B cell (primary cell): Measurements from ENCODE around the gene DHX15. TPM values are rescaled to one million over a fixed set of nuclear protein-coding genes. Genes with fewer than 3 reads are reported as not detected.

ENCODE experiments used
- ATAC-seq: fragments of 200-7000 bp; cut with Tn5 transposase; one replicate; pipeline ENCODE4 v1.10.0; 2021; ENCODE audit warnings: low read depth, mild to moderate bottlenecking, moderate number of reproducible peaks, moderate library complexity
- CTCF ChIA-PET: fragments of 350-600 bp; sonication (Branson Sonifier 250); formaldehyde crosslinking; loops from one replicate; lab custom pipeline; 2021; ENCODE audit warnings: antibody characterized with exemption, inconsistent platforms; lab: Charles Lee
- POLR2A ChIA-PET: fragments of 350-600 bp; sonication (Branson Sonifier 250); formaldehyde crosslinking; loops from one replicate; lab custom pipeline; 2021; ENCODE audit warnings: antibody characterized with exemption; lab: Charles Lee
- DNase-seq: peaks from one replicate; pipeline ENCODE4 v3.0.0; 2013
- H2AFZ ChIP-seq: 2 replicates; pipeline ENCODE4 v1.6.1; 2012; ENCODE audit warnings: mild to moderate bottlenecking, low read depth, low read length; ENCODE audit not compliant: insufficient read depth, poor library complexity, severe bottlenecking
- H3K27ac ChIP-seq, 2 donors: 1 replicate in 1 of 2; 2 replicates in 1 of 2; pipeline ENCODE4 v1.5.1; 2012 to 2013; ENCODE audit warnings: low read length in 2 of 2, mild to moderate bottlenecking in 2 of 2, moderate library complexity in 1 of 2
- H3K27me3 ChIP-seq, 4 experiments: fragments of 200-600 bp in 1 of 4; sonication (generic) in 1 of 4; replicated peaks in 1 of 4; 1 replicate in 2 of 4; 2 replicates in 2 of 4; pipeline versions ENCODE4 v1.6.1 to v1.7.0; 2013 to 2016; ENCODE audit warnings: low read length in 3 of 4, mild to moderate bottlenecking in 2 of 4, mixed read lengths in 1 of 4, moderate library complexity in 1 of 4; ENCODE audit not compliant: insufficient read depth in 4 of 4, control insufficient read depth in 3 of 4; ENCODE audit errors: control extremely low read depth in 1 of 4
- H3K36me3 ChIP-seq, 2 experiments: replicated peaks in 1 of 2; 1 replicate in 1 of 2; 2 replicates in 1 of 2; pipeline versions ENCODE4 v1.6.1 to v1.7.1; 2013; ENCODE audit warnings: low read length in 1 of 2; ENCODE audit not compliant: insufficient read depth in 2 of 2, control insufficient read depth in 1 of 2; ENCODE audit errors: control extremely low read depth in 1 of 2, extremely low read depth in 1 of 2
- H3K4me1 ChIP-seq, 2 donors: fragments of 200-600 bp in 1 of 2; sonication (generic) in 1 of 2; 1 replicate in 1 of 2; 2 replicates in 1 of 2; pipeline versions ENCODE4 v1.5.1 to v1.6.1; 2013 to 2017; ENCODE audit warnings: low read length in 2 of 2; ENCODE audit not compliant: control insufficient read depth in 2 of 2, insufficient read depth in 2 of 2
- H3K4me2 ChIP-seq: replicated peaks from 2 replicates; pipeline ENCODE3; 2012; ENCODE audit warnings: mild to moderate bottlenecking, low read depth, low read length; ENCODE audit not compliant: poor library complexity, severe bottlenecking
- H3K4me3 ChIP-seq, 5 experiments: fragments of 200-600 bp in 1 of 5; sonication (generic) in 1 of 5; 1 replicate in 3 of 5; 2 replicates in 2 of 5; pipeline versions ENCODE4 v1.5.1 to v1.7.0; 2011 to 2016; ENCODE audit warnings: low read length in 4 of 5, mild to moderate bottlenecking in 4 of 5, low read depth in 2 of 5, control low read depth in 1 of 5, moderate library complexity in 1 of 5; ENCODE audit not compliant: insufficient read depth in 1 of 5; ENCODE audit errors: control extremely low read depth in 1 of 5, extremely low read depth in 1 of 5
- H3K79me2 ChIP-seq: fragments of 200-600 bp; sonication (generic); one replicate; pipeline ENCODE4 v1.6.0; 2016; ENCODE audit warnings: low read length; ENCODE audit not compliant: control insufficient read depth, insufficient read depth
- H3K9ac ChIP-seq: fragments of 200-600 bp; sonication (generic); 2 replicates; pipeline ENCODE4 v1.6.1; 2017; ENCODE audit warnings: mild to moderate bottlenecking, low read length, moderate library complexity
- H3K9me3 ChIP-seq, 3 donors: one replicate each; pipeline versions ENCODE4 v1.6.1 to v1.7.1; 2013; ENCODE audit warnings: low read length in 2 of 3; ENCODE audit not compliant: control insufficient read depth in 2 of 3, insufficient read depth in 1 of 3; ENCODE audit errors: control extremely low read depth in 1 of 3
- H4K20me1 ChIP-seq: 2 replicates; pipeline ENCODE4 v1.6.0; 2012; ENCODE audit warnings: mild to moderate bottlenecking, low read length; ENCODE audit not compliant: insufficient read depth, control insufficient read depth, poor library complexity, severe bottlenecking
- H3K27ac Mint-ChIP-seq: one replicate; pipeline ENCODE4 v1.8.0; 2021; ENCODE audit warnings: mixed read lengths
- H3K27me3 Mint-ChIP-seq: one replicate; pipeline ENCODE4 v1.8.0; 2021; ENCODE audit warnings: mixed read lengths
- H3K4me1 Mint-ChIP-seq: one replicate; pipeline ENCODE4 v1.8.0; 2021; ENCODE audit warnings: mixed read lengths
- H3K4me3 Mint-ChIP-seq: one replicate; pipeline ENCODE4 v1.8.0; 2021; ENCODE audit warnings: mixed read lengths
- H3K9me3 Mint-ChIP-seq: one replicate; pipeline ENCODE4 v1.8.0; 2022; ENCODE audit warnings: mixed read lengths; ENCODE audit not compliant: insufficient read depth
- EZH2 ChIP-seq: IDR thresholded peaks from 2 replicates; pipeline ENCODE4 v1.6.1; 2012; ENCODE audit warnings: borderline replicate concordance, low read depth, mild to moderate bottlenecking, moderate library complexity, low read length; ENCODE audit not compliant: insufficient read depth, poor library complexity, severe bottlenecking
- WGBS: methylation state at CpG from one replicate; pipeline ENCODE4 v1.1.5; 2013; ENCODE audit warnings: missing lambda C conversion rate; ENCODE audit not compliant: insufficient coverage; 5-methylcytosine and 5-hydroxymethylcytosine counted together
- intact Hi-C: fragments of 100-400 bp; cut with micrococcal nuclease; formaldehyde crosslinking; loops from one replicate; pipeline ENCODE4 v1.10.0; 2022
- polyA plus RNA-seq: library from polyadenylated mRNA; depleted of rRNA; stranded (reverse); fragments of >200 nt; gene quantifications from 2 replicates; pipeline ENCODE4 v1.2.3, GENCODE V29; 2012
- total RNA-seq, 2 donors: library from RNA; stranded (reverse); fragments of 120-200 nt in 1 of 2; gene quantifications; 1 replicate in 1 of 2; 2 replicates in 1 of 2; pipeline versions ENCODE4 v1.2.3 to v1.2.4, GENCODE V29; 2013 to 2022
- TF ChIP-seq, protein P1 (sequence below): fragments of 200-600 bp; IDR thresholded peaks from one replicate; pipeline ENCODE4 v1.8.0; 2022; ENCODE audit warnings: antibody characterized with exemption, mild to moderate bottlenecking

Gene DHX15
- total and polyA plus RNA-seq, 2 donors (not counting 1 experiment from before 2014, with no cell fraction given): 58.8 to 162 TPM

GRCh38 chr4:24547979-24548378 is 36.4 kb downstream of the DHX15 start:
- no peak for TF ChIP-seq EZH2
- TF ChIP-seq, protein P1, sequence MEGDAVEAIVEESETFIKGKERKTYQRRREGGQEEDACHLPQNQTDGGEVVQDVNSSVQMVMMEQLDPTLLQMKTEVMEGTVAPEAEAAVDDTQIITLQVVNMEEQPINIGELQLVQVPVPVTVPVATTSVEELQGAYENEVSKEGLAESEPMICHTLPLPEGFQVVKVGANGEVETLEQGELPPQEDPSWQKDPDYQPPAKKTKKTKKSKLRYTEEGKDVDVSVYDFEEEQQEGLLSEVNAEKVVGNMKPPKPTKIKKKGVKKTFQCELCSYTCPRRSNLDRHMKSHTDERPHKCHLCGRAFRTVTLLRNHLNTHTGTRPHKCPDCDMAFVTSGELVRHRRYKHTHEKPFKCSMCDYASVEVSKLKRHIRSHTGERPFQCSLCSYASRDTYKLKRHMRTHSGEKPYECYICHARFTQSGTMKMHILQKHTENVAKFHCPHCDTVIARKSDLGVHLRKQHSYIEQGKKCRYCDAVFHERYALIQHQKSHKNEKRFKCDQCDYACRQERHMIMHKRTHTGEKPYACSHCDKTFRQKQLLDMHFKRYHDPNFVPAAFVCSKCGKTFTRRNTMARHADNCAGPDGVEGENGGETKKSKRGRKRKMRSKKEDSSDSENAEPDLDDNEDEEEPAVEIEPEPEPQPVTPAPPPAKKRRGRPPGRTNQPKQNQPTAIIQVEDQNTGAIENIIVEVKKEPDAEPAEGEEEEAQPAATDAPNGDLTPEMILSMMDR: no peak
- no peaks in the 10 kb centered on the region for H3K9me3 Mint-ChIP-seq
- CTCF ChIA-PET: no interaction called here
- no peaks in the 10 kb centered on the region for H3K27me3 Mint-ChIP-seq
- no peak overlapping the region for H3K4me2 ChIP-seq
- H3K9ac ChIP-seq: no peak overlapping the region
- 98% methylated on average over 10 of the region's 11 CpGs for WGBS
- DNase-seq (no peak), ATAC-seq (no peak)
- H3K27ac ChIP-seq: no peak overlapping the region
- no peaks in the 10 kb centered on the region for H3K27me3 ChIP-seq
- no peak overlapping the region for H3K4me3 ChIP-seq
- intact Hi-C loops: no loop called here
- H3K36me3 ChIP-seq: peaks cover 0 to 55% of the 10 kb centered on the region in 2 experiments
- peaks cover 66% of the 10 kb centered on the region for H3K79me2 ChIP-seq
- POLR2A ChIA-PET: no interaction called here
- no peak overlapping the region for H2AFZ ChIP-seq
- H3K4me3 Mint-ChIP-seq: no peak overlapping the region
- no peak overlapping the region for H3K27ac Mint-ChIP-seq
- peaks cover 58% of the 10 kb centered on the region for H4K20me1 ChIP-seq
- H3K4me1 ChIP-seq: no peaks in the 10 kb centered on the region
- no peaks in the 10 kb centered on the region for H3K9me3 ChIP-seq
- H3K4me1 Mint-ChIP-seq: peaks cover 22% of the 10 kb centered on the region

DNA sequence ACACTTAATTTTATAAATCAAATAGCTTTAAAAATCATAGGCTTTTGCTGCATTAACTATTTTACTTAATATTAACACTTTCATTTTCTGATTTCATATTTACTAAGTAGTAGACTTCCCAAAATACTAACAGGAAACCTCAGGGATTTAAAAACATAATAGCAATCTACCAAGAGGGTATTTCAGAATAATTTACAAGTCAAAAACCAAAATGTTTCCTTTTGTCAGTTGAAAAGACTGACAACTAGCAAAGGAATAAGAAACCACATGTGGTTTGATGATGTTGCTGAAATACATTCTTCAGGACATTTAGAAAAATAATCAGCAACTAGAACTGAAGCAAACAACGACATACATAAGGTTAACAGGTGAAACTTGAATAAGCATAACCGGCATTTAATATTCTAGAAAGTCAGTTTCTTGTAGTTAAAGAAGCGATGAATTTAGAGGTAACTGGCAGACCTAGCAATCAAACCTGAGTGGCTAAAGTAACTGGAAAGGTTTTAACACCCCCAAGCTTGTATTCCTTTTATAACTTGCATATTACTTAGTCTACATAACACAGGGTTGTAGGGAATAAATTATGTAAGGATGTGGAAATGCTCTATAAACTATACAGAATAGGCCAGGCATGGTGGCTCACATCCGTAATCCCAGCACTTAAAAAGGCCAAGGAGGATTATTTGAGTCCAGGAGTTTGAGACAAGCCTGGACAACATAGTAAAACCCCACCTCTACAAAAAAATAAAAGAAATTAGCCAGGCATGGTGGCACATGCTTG is 40.0 kb downstream of the DHX15 start:
- POLR2A ChIA-PET: no interaction called here
- CTCF ChIA-PET: interaction anchor here (1.2 kb wide), 1 partner anchor 10 kb away, joined by 3 read pairs; no protein-coding TSS in a partner anchor
- Histone ChIP-seq H3K4me2 (no peak overlapping the region), H3K4me3 (no peak overlapping the region), H3K36me3 (peaks cover 2 to 71% of the 10 kb centered on the region in 2 experiments), H3K27me3 (no peaks in the 10 kb centered on the region), H2AFZ (no peak overlapping the region), H4K20me1 (peaks cover 38% of the 10 kb centered on the region), H3K9me3 (no peaks in the 10 kb centered on the region), H3K27ac (no peak overlapping the region), H3K79me2 (peaks cover 34% of the 10 kb centered on the region), H3K4me1 (no peaks in the 10 kb centered on the region), H3K9ac (no peak overlapping the region)
- TF ChIP-seq, protein P1: no peak
- TF ChIP-seq EZH2: no peak
- DNase-seq (no peak), ATAC-seq (no peak)
- no CpG with 5 or more reads among the region's 4 CpGs for WGBS
- H3K4me3 Mint-ChIP-seq: no peak overlapping the region
- intact Hi-C loops: loop anchor here (5.0 kb wide), 1 partner anchor 38 kb away; the partner anchor contains the start of gene DHX15
- no peaks in the 10 kb centered on the region for H3K9me3 Mint-ChIP-seq
- no peak overlapping the region for H3K27ac Mint-ChIP-seq
- peaks cover 19% of the 10 kb centered on the region for H3K4me1 Mint-ChIP-seq
- H3K27me3 Mint-ChIP-seq: no peaks in the 10 kb centered on the region
